Measurements from ENCODE around the gene IZUMO1.

The IZUMO1 gene

DNA sequence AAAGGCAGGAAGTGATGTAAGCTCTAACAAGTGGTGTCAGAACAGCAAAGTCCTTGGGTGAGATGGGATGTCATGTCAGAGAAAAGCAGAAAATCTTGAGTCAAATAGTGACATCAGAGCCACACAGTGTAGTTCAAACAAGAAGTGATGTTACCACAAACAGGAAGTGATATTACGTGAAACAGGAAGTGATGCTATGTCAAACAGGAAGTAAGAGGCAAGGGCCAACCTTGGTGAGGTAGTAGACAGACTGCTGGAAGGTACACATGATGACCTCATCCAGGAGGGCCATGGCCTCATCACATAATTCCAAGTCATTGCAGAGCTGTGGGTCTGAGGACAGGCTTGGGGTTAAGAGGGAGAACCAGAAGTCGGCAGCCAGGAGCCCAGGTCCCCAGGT lies 20.2 kb downstream of the IZUMO1 start:
- Histone ChIP-seq H4K20me1 (ENCODE audit: insufficient read depth, low read length, poor library complexity, severe bottlenecking) (no peaks in the 10 kb centered on the region), H3K9ac (ENCODE audit: low read depth, low read length, poor library complexity, severe bottlenecking) (no peak overlapping the region), H3K9me3 (ENCODE audit: insufficient read depth, low read depth, low read length) (no peaks in the 10 kb centered on the region), H3K4me3 (ENCODE audit: low read length, poor library complexity, severe bottlenecking) (no peak overlapping the region), H3K9me2 (replicated peaks; ENCODE audit: low read depth, low read length) (no peaks in the 10 kb centered on the region), H3K4me1 (ENCODE audit: insufficient read depth, low read length, poor library complexity, severe bottlenecking) (peaks cover 16% of the 10 kb centered on the region), H3K36me3 (ENCODE audit: insufficient read depth, low read length) (no peaks in the 10 kb centered on the region), H3K79me2 (ENCODE audit: insufficient read depth, low read length) (no peaks in the 10 kb centered on the region), H3K27me3 (ENCODE audit: insufficient read depth, low read length, poor library complexity, severe bottlenecking) (no peaks in the 10 kb centered on the region), H3F3A (ENCODE audit: low read depth) (no peaks in the 10 kb centered on the region), H2AFZ (ENCODE audit: low read length) (0 out of 2 replicates have a peak overlapping the region, but pooled peaks have one; percentile 24), H3K4me2 (ENCODE audit: low read depth, low read length, poor library complexity, severe bottlenecking) (no peak overlapping the region)
- no peak for TF ChIP-seq EZH2phosphoT487 (IDR thresholded peaks at IDR 0.05; ENCODE audit: borderline replicate concordance)
- TF ChIP-seq, protein P1, sequence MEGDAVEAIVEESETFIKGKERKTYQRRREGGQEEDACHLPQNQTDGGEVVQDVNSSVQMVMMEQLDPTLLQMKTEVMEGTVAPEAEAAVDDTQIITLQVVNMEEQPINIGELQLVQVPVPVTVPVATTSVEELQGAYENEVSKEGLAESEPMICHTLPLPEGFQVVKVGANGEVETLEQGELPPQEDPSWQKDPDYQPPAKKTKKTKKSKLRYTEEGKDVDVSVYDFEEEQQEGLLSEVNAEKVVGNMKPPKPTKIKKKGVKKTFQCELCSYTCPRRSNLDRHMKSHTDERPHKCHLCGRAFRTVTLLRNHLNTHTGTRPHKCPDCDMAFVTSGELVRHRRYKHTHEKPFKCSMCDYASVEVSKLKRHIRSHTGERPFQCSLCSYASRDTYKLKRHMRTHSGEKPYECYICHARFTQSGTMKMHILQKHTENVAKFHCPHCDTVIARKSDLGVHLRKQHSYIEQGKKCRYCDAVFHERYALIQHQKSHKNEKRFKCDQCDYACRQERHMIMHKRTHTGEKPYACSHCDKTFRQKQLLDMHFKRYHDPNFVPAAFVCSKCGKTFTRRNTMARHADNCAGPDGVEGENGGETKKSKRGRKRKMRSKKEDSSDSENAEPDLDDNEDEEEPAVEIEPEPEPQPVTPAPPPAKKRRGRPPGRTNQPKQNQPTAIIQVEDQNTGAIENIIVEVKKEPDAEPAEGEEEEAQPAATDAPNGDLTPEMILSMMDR (conservative IDR thresholded peaks at IDR 0.05; ENCODE audit: low read length) = no peak

DNA sequence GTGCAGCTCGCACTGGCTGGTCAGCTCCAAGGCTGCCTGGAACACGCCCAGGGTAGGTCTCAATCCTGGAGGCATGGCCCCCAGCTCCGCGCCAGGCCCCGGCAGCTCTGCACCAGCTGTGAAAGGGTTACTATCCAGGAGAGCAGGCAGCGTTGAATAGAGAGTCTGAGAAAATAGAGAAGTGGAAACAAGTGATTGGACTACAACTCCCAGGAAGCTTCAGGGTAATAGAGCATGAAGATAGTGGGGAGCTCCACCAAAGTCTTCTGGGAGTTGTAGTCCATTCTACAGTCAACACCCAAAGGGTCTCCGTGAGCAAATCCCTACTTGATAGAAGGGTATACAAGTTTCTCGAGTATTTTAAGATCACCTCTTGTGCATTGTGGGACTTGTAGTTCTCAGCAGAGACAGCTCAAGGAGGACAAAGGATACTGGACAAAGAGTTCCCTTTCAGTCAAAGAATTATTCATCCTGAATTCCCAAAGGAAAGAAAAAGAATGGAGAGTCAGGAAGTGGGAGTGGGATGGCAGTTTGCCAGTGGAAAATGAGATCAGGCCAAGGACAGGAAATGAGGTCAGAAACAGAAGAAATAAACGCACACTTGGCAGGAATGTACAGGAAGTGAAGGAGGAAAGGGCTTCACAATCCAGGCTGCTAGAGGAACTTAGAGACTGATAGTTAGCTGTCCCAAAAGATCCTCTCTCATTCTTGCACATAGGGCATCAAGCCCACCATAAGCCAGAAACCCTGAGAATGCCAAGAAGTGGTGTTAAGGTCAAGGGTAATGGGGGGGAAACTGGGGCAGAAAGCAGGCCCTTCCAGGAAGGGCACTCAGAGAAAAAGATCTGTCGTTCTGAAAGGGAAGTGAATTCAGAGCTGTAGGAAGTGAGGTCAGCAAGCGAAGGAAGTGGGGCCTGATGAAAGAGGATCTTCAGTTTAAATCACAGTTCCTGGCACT lies 21.6 kb downstream of the IZUMO1 start:
- H3F3A ChIP-seq (ENCODE audit: low read depth) = no peaks in the 10 kb centered on the region
- H3K9me2 ChIP-seq (replicated peaks; ENCODE audit: low read depth, low read length) = no peaks in the 10 kb centered on the region
- H3K79me2 ChIP-seq (ENCODE audit: insufficient read depth, low read length) = no peaks in the 10 kb centered on the region
- H4K20me1 ChIP-seq (ENCODE audit: insufficient read depth, low read length, poor library complexity, severe bottlenecking) = no peaks in the 10 kb centered on the region
- H3K27me3 ChIP-seq (ENCODE audit: insufficient read depth, low read length, poor library complexity, severe bottlenecking) = no peaks in the 10 kb centered on the region
- peak overlapping the region; percentile 13 for H3K9ac ChIP-seq (ENCODE audit: low read depth, low read length, poor library complexity, severe bottlenecking)
- H2AFZ ChIP-seq (ENCODE audit: low read length) = peak overlapping the region; percentile 92
- H3K4me1 ChIP-seq (ENCODE audit: insufficient read depth, low read length, poor library complexity, severe bottlenecking) = peaks cover 19% of the 10 kb centered on the region
- no peak for TF ChIP-seq EZH2phosphoT487 (IDR thresholded peaks at IDR 0.05; ENCODE audit: borderline replicate concordance)
- TF ChIP-seq, protein P1 (conservative IDR thresholded peaks at IDR 0.05; ENCODE audit: low read length) = no peak
- H3K4me2 ChIP-seq (ENCODE audit: low read depth, low read length, poor library complexity, severe bottlenecking) = peak overlapping the region; percentile 47
- H3K36me3 ChIP-seq (ENCODE audit: insufficient read depth, low read length) = no peaks in the 10 kb centered on the region
- no peaks in the 10 kb centered on the region for H3K9me3 ChIP-seq (ENCODE audit: insufficient read depth, low read depth, low read length)
- H3K4me3 ChIP-seq (ENCODE audit: low read length, poor library complexity, severe bottlenecking) = peak overlapping the region; percentile 14

- Histone ChIP-seq H3K4me3 (ENCODE audit: low read length, poor library complexity, severe bottlenecking) (no peak overlapping the region), H3K27me3 (ENCODE audit: insufficient read depth, low read length, poor library complexity, severe bottlenecking) (no peaks in the 10 kb centered on the region), H4K20me1 (ENCODE audit: insufficient read depth, low read length, poor library complexity, severe bottlenecking) (no peaks in the 10 kb centered on the region), H3K9ac (ENCODE audit: low read depth, low read length, poor library complexity, severe bottlenecking) (no peak overlapping the region), H3K4me2 (ENCODE audit: low read depth, low read length, poor library complexity, severe bottlenecking) (no peak overlapping the region), H3K9me3 (ENCODE audit: insufficient read depth, low read depth, low read length) (no peaks in the 10 kb centered on the region), H3K4me1 (ENCODE audit: insufficient read depth, low read length, poor library complexity, severe bottlenecking) (peaks cover 19% of the 10 kb centered on the region), H3F3A (ENCODE audit: low read depth) (no peaks in the 10 kb centered on the region), H3K9me2 (replicated peaks; ENCODE audit: low read depth, low read length) (no peaks in the 10 kb centered on the region), H3K36me3 (ENCODE audit: insufficient read depth, low read length) (no peaks in the 10 kb centered on the region), H3K79me2 (ENCODE audit: insufficient read depth, low read length) (no peaks in the 10 kb centered on the region), H2AFZ (ENCODE audit: low read length) (no peak overlapping the region)
- no peak for TF ChIP-seq EZH2phosphoT487 (IDR thresholded peaks at IDR 0.05; ENCODE audit: borderline replicate concordance)
- TF ChIP-seq, protein P1 (conservative IDR thresholded peaks at IDR 0.05; ENCODE audit: low read length) = no peak
Observed at GRCh38 chr19:48722196-48722708, 24.5 kb downstream of the IZUMO1 start.

All from Loucy (cell line).